ENCODE results near the gene RAB11FIP4. TPM values are rescaled to one million over a fixed set of nuclear protein-coding genes. Genes with fewer than 3 reads are reported as not detected.

Gene RAB11FIP4
- total RNA-seq, 1 donor: 0.09 TPM

- no peak for TF ChIP-seq CTCF (IDR thresholded peaks at IDR 0.05; ENCODE audit: insufficient read depth, low read length)
- DNase-seq (ENCODE audit: low read depth): no peak
Observed at GRCh38 chr17:31523862-31524730, 132.6 kb downstream of the RAB11FIP4 start.

GRCh38 chr17:31524926-31525800 is 133.7 kb downstream of the RAB11FIP4 start:
- DNase-seq (ENCODE audit: low read depth): peak; percentile 96
- no peak overlapping the region for H3K4me3 ChIP-seq (ENCODE audit: low read depth, low read length)
- TF ChIP-seq CTCF (IDR thresholded peaks at IDR 0.05; ENCODE audit: insufficient read depth, low read length): peak; percentile 93

More at GRCh38 chr17:31523862-31524730, 132.6 kb downstream of the RAB11FIP4 start:
- no peak overlapping the region for H3K4me3 ChIP-seq (ENCODE audit: low read depth, low read length)

GRCh38 chr17:31525801-31526549 is 134.5 kb downstream of the RAB11FIP4 start:
- DNase-seq (ENCODE audit: low read depth): no peak
- H3K4me3 ChIP-seq (ENCODE audit: low read depth, low read length): no peak overlapping the region
- TF ChIP-seq CTCF (IDR thresholded peaks at IDR 0.05; ENCODE audit: insufficient read depth, low read length): peak; percentile 40

GRCh38 chr17:31527606-31528005 is 136.1 kb downstream of the RAB11FIP4 start:
- no peak overlapping the region for H3K4me3 ChIP-seq (ENCODE audit: low read depth, low read length)
- peak; percentile 82 for DNase-seq (ENCODE audit: low read depth)
- TF ChIP-seq CTCF (IDR thresholded peaks at IDR 0.05; ENCODE audit: insufficient read depth, low read length): peak; percentile 29

GRCh38 chr17:31528291-31528874 is 136.9 kb downstream of the RAB11FIP4 start:
- no peak for DNase-seq (ENCODE audit: low read depth)
- H3K4me3 ChIP-seq (ENCODE audit: low read depth, low read length): no peak overlapping the region
- no peak for TF ChIP-seq CTCF (IDR thresholded peaks at IDR 0.05; ENCODE audit: insufficient read depth, low read length)

- no peak overlapping the region for H3K4me3 ChIP-seq (ENCODE audit: low read depth, low read length)
- no peak for DNase-seq (ENCODE audit: low read depth)
- TF ChIP-seq CTCF (IDR thresholded peaks at IDR 0.05; ENCODE audit: insufficient read depth, low read length): no peak
Observed at GRCh38 chr17:31529841-31530251, 138.4 kb downstream of the RAB11FIP4 start.

All from fibroblast of the aortic adventitia (primary cell).